Keratinocyte (primary cell): ENCODE results near the gene CLCN7. TPM values are rescaled to one million over a fixed set of nuclear protein-coding genes. Genes with fewer than 3 reads are reported as not detected.
A peak's percentile ranks its signal among the peaks of the same experiment; 100 is the strongest.

ENCODE experiments used
- DNase-seq: peaks from one replicate; pipeline ENCODE4 v3.0.0-alpha.2; 2011; ENCODE audit warnings: low read depth, missing footprints, low spot score
- FAIRE-seq: peaks from 2 replicates; lab custom pipeline; 2011; peaks lifted over from hg19 to GRCh38; lab: Jason Lieb, UNC
- H2AFZ ChIP-seq: 2 replicates; pipeline ENCODE4 v1.6.0; 2012; ENCODE audit warnings: low read length, control low read depth, inconsistent platforms; ENCODE audit not compliant: control insufficient read depth
- H3K27ac ChIP-seq: 2 replicates; pipeline ENCODE4 v1.5.1; 2011; ENCODE audit warnings: low read length; ENCODE audit not compliant: control insufficient read depth, insufficient read depth
- H3K27me3 ChIP-seq: 3 replicates; pipeline ENCODE4 v1.6.0; 2011; ENCODE audit warnings: low read length; ENCODE audit not compliant: control insufficient read depth, insufficient read depth; ENCODE audit errors: extremely low read depth
- H3K36me3 ChIP-seq, 2 experiments: 2 replicates in 1 of 2; 3 replicates in 1 of 2; pipeline ENCODE4 v1.5.1; 2011; ENCODE audit warnings: low read length in 2 of 2, mild to moderate bottlenecking in 1 of 2; ENCODE audit not compliant: control insufficient read depth in 2 of 2, insufficient read depth in 2 of 2; ENCODE audit errors: extremely low read depth in 1 of 2
- H3K4me1 ChIP-seq: 3 replicates; pipeline ENCODE4 v1.5.1; 2011; ENCODE audit warnings: low read length; ENCODE audit not compliant: control insufficient read depth, insufficient read depth; ENCODE audit errors: extremely low read depth
- H3K4me2 ChIP-seq: 3 replicates; pipeline ENCODE4 v1.6.0; 2011; ENCODE audit warnings: low read depth, low read length; ENCODE audit not compliant: control insufficient read depth, insufficient read depth; ENCODE audit errors: extremely low read depth
- H3K4me3 ChIP-seq, 3 experiments: fragments of 200-600 bp in 1 of 3; sonication (generic) in 1 of 3; 2 replicates in 2 of 3; 3 replicates in 1 of 3; pipeline ENCODE4 v1.5.1; 2011 to 2016; ENCODE audit warnings: low read length in 3 of 3, mild to moderate bottlenecking in 3 of 3, control low read depth in 2 of 3, inconsistent platforms in 1 of 3, low read depth in 1 of 3, mixed read lengths in 1 of 3, mixed run types in 1 of 3, moderate library complexity in 1 of 3; ENCODE audit not compliant: control insufficient read depth in 2 of 3, insufficient read depth in 2 of 3; ENCODE audit errors: extremely low read depth in 1 of 3
- H3K79me2 ChIP-seq: 2 replicates; pipeline ENCODE4 v1.6.0; 2012; ENCODE audit warnings: low read length; ENCODE audit not compliant: control insufficient read depth, insufficient read depth
- H3K9ac ChIP-seq: 3 replicates; pipeline ENCODE4 v1.6.0; 2011; ENCODE audit warnings: low read length; ENCODE audit not compliant: control insufficient read depth, insufficient read depth; ENCODE audit errors: extremely low read depth
- H3K9me1 ChIP-seq: 3 replicates; pipeline ENCODE4 v1.6.0; 2011; ENCODE audit warnings: low read length; ENCODE audit not compliant: control insufficient read depth, insufficient read depth; ENCODE audit errors: extremely low read depth
- H3K9me3 ChIP-seq: 2 replicates; pipeline ENCODE4 v1.5.1; 2012; ENCODE audit warnings: low read depth, low read length; ENCODE audit not compliant: control insufficient read depth
- H4K20me1 ChIP-seq: 3 replicates; pipeline ENCODE4 v1.6.0; 2011; ENCODE audit warnings: low read length; ENCODE audit not compliant: control insufficient read depth, insufficient read depth; ENCODE audit errors: extremely low read depth
- CTCF ChIP-seq, 3 experiments: IDR thresholded peaks in 1 of 3; conservative IDR thresholded peaks in 1 of 3; optimal IDR thresholded peaks in 1 of 3; 2 replicates in 2 of 3; 3 replicates in 1 of 3; pipeline versions ENCODE3 to v1.5.1; 2011; ENCODE audit warnings: low read length in 3 of 3, mild to moderate bottlenecking in 3 of 3, moderate library complexity in 2 of 3, control low read depth in 1 of 3, inconsistent platforms in 1 of 3; ENCODE audit not compliant: insufficient read depth in 2 of 3; ENCODE audit errors: extremely low read depth in 1 of 3
- EZH2 ChIP-seq: IDR thresholded peaks from one replicate; pipeline ENCODE4 v1.6.1; 2012; ENCODE audit warnings: inconsistent platforms, mild to moderate bottlenecking, low read length, moderate library complexity
- dilution Hi-C: fragments of 300-500 bp; cut with MboI; formaldehyde crosslinking; loops from one replicate; pipeline ENCODE4 v1.7.0; 2020; ENCODE audit warnings: low sequenced_read_pairs; ENCODE audit not compliant: extremely low pct_ligation_motif_present
- polyA minus RNA-seq, 3 experiments: library from RNA; depleted of rRNA, polyadenylated mRNA; stranded (reverse); fragments of >200 nt; gene quantifications; 1 replicate in 1 of 3; 2 replicates in 1 of 3; 3 replicates in 1 of 3; pipeline ENCODE4 v1.2.3, GENCODE V29; 2011
- polyA plus RNA-seq, 5 experiments: library from polyadenylated mRNA; depleted of rRNA in 3 of 5; stranded (reverse) in 3 of 5; stranded (forward) in 1 of 5; unstranded in 1 of 5; fragments of >200 nt; gene quantifications; 1 replicate in 1 of 5; 2 replicates in 3 of 5; 3 replicates in 1 of 5; pipeline versions ENCODE4 v1.2.1 to v1.2.3, GENCODE V29; 2011 to 2012; ENCODE audit warnings: missing spikeins in 2 of 5, low read depth in 1 of 5, low replicate concordance in 1 of 5

CLCN7 gene, protein sequence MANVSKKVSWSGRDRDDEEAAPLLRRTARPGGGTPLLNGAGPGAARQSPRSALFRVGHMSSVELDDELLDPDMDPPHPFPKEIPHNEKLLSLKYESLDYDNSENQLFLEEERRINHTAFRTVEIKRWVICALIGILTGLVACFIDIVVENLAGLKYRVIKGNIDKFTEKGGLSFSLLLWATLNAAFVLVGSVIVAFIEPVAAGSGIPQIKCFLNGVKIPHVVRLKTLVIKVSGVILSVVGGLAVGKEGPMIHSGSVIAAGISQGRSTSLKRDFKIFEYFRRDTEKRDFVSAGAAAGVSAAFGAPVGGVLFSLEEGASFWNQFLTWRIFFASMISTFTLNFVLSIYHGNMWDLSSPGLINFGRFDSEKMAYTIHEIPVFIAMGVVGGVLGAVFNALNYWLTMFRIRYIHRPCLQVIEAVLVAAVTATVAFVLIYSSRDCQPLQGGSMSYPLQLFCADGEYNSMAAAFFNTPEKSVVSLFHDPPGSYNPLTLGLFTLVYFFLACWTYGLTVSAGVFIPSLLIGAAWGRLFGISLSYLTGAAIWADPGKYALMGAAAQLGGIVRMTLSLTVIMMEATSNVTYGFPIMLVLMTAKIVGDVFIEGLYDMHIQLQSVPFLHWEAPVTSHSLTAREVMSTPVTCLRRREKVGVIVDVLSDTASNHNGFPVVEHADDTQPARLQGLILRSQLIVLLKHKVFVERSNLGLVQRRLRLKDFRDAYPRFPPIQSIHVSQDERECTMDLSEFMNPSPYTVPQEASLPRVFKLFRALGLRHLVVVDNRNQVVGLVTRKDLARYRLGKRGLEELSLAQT
- polyA plus RNA-seq (13.3 to 26.3 TPM (median 23.3 TPM) in 3 replicates), polyA minus RNA-seq (35.4 to 43.0 TPM (median 38.5 TPM) in 3 replicates)
- 18.1 TPM for polyA plus RNA-seq (2011; ENCODE audit: low read depth)
- 8.3 and 16.4 TPM in 2 replicates for polyA plus RNA-seq (2011; cell fraction: cytosol; rRNA removed)
- 97.3 and 129 TPM in 2 replicates for polyA plus RNA-seq (2011; cell fraction: nucleus; rRNA removed)
- 41.2 and 53.1 TPM in 2 replicates for polyA plus RNA-seq (2012; ENCODE audit: low replicate concordance)
- 25.1 TPM for polyA minus RNA-seq (2011; cell fraction: cytosol; rRNA and poly(A)+ RNA removed)
- 114 and 126 TPM in 2 replicates for polyA minus RNA-seq (2011; cell fraction: nucleus; rRNA and poly(A)+ RNA removed)

- Histone ChIP-seq H4K20me1 (no peaks in the 10 kb centered on the region), H3K4me1 (peaks cover 14% of the 10 kb centered on the region), H3K9me1 (no peaks in the 10 kb centered on the region), H2AFZ (peak within 1 kb of the TSS; percentile 65), H3K9ac (peak within 1 kb of the TSS; percentile 89), H3K9me3 (no peaks in the 10 kb centered on the region), H3K27ac (peak within 1 kb of the TSS; percentile 77), H3K36me3 (no peaks in the 10 kb centered on the region), H3K4me3 (peak within 1 kb of the TSS; percentile 67 to 84 (median 76)), H3K4me2 (peak within 1 kb of the TSS; percentile 97), H3K79me2 (peaks cover 33% of the 10 kb centered on the region), H3K27me3 (no peaks in the 10 kb centered on the region)
- dilution Hi-C loops = no loop called here
- FAIRE-seq (no peak), DNase-seq (peak; percentile 30)
- TF ChIP-seq EZH2 (no peak), CTCF (optimal IDR thresholded peaks at IDR 0.05 in 1 of 3, IDR thresholded peaks at IDR 0.05 in 1 of 3, conservative IDR thresholded peaks at IDR 0.05 in 1 of 3; ENCODE audit: extremely low read depth in 1 of 3, insufficient read depth in 2 of 3, low read length in 3 of 3) (no peak)
These were observed at the start of gene CLCN7 for GRCh38 chr16:1474796-1475551. TSS of gene CLCN7 (minus strand) at chr16:1475028. CDS start at chr16:1474974, 54 bp downstream.

GRCh38 chr16:1524366-1524765 is 49.5 kb upstream of the CLCN7 start:
- dilution Hi-C loops = no loop called here
- Histone ChIP-seq H3K27me3 (peaks cover 6% of the 10 kb centered on the region), H3K9ac (no peak overlapping the region), H3K4me3 (no peak overlapping the region), H3K4me2 (no peak overlapping the region), H3K4me1 (peaks cover 5% of the 10 kb centered on the region), H3K9me1 (no peaks in the 10 kb centered on the region), H3K9me3 (no peaks in the 10 kb centered on the region), H3K79me2 (no peaks in the 10 kb centered on the region), H3K27ac (no peak overlapping the region), H2AFZ (no peak overlapping the region), H4K20me1 (no peaks in the 10 kb centered on the region), H3K36me3 (no peaks in the 10 kb centered on the region)
- DNase-seq = no peak
- FAIRE-seq = no peak
- TF ChIP-seq CTCF (optimal IDR thresholded peaks at IDR 0.05 in 1 of 3, IDR thresholded peaks at IDR 0.05 in 1 of 3, conservative IDR thresholded peaks at IDR 0.05 in 1 of 3; ENCODE audit: extremely low read depth in 1 of 3, insufficient read depth in 2 of 3, low read length in 3 of 3) = no peak
- no peak for TF ChIP-seq EZH2
